Right lobe of liver (tissue), 6 donors: ENCODE data around the gene PLIN5. TPM values are rescaled to one million over a fixed set of nuclear protein-coding genes. Genes with fewer than 3 reads are reported as not detected.
A peak's percentile ranks its signal among the peaks of the same experiment; 100 is the strongest.

ENCODE experiments used
- ATAC-seq, 4 donors: fragments of 200-7000 bp; cut with Tn5 transposase; one replicate each; pipeline ENCODE4 v1.9.1; 2020; ENCODE audit warnings: mild to moderate bottlenecking in 4 of 4, moderate library complexity in 4 of 4
- DNase-seq, 3 donors: peaks; one replicate each; pipeline ENCODE4 v3.0.0-alpha.2; 2020
- H3K27ac ChIP-seq, 3 donors: fragments of 200-600 bp; one replicate each; pipeline ENCODE4 v1.8.0; 2022
- H3K27me3 ChIP-seq, 2 donors: fragments of 200-600 bp; one replicate each; pipeline ENCODE4 v1.8.0; 2022
- H3K36me3 ChIP-seq, 4 donors: fragments of 200-600 bp; sonication (generic) in 1 of 4; one replicate each; pipeline versions ENCODE4 v1.5.1 to v1.8.0; 2017 to 2022; ENCODE audit warnings: control low read depth in 1 of 4
- H3K4me1 ChIP-seq, 4 donors: fragments of 200-600 bp; sonication (generic) in 1 of 4; one replicate each; pipeline versions ENCODE4 v1.5.1 to v1.8.0; 2017 to 2022; ENCODE audit warnings: control low read depth in 1 of 4
- H3K4me3 ChIP-seq, 3 donors: fragments of 200-600 bp; one replicate each; pipeline ENCODE4 v1.8.0; 2022
- H3K9me3 ChIP-seq, 4 donors: fragments of 200-600 bp; sonication (generic) in 1 of 4; one replicate each; pipeline versions ENCODE4 v1.5.1 to v1.8.0; 2017 to 2022; ENCODE audit warnings: control low read depth in 1 of 4
- POLR2A ChIP-seq: fragments of 450-650 bp; IDR thresholded peaks from one replicate; pipeline ENCODE4 v1.6.1; 2017; ENCODE audit warnings: antibody characterized with exemption, mild to moderate bottlenecking
- WGBS: methylation state at CpG from one replicate; pipeline ENCODE4 v1.1.6; 2018; ENCODE audit warnings: low coverage, low lambda C conversion rate; ENCODE audit not compliant: insufficient coverage; ENCODE audit errors: missing lambda C conversion rate; 5-methylcytosine and 5-hydroxymethylcytosine counted together
- intact Hi-C, 2 donors: fragments of 100-400 bp; cut with DNase I; formaldehyde crosslinking; loops; one replicate each; pipeline versions ENCODE4 v1.11.2 to v1.14.1; 2022
- total RNA-seq, 6 experiments: library from RNA; depleted of rRNA in 2 of 6; stranded (reverse); fragments of >200 nt in 2 of 6; fragmentation: NEBNext Ultra II Directional in 3 of 6; extraction: Animal tissue kit (Norgen Biotek cat#: 25700) in 3 of 6; gene quantifications; one replicate each; pipeline versions ENCODE4 v1.1.0 to v1.2.4, GENCODE V29; 2016 to 2023
- TF ChIP-seq, protein P1 (sequence below), 4 donors: fragments of 200-600 bp in 3 of 4; fragments of 450-650 bp in 1 of 4; IDR thresholded peaks; one replicate each; pipeline versions ENCODE4 v1.5.1 to v1.8.0; 2016 to 2022; ENCODE audit warnings: antibody characterized with exemption in 4 of 4, mild to moderate bottlenecking in 2 of 4
- donor health status: DM: no; HTN: yes; CAD: no.
- donor health status: DM: no; HTN: no; CAD: no.
- donor health status: DM: no; HTN: no; CAD: no.
- donor health status: DM: no; HTN: yes; CAD: no.
- donor health status: DM: no; HTN: yes; CAD: no.

The PLIN5 gene
- total RNA-seq, 6 experiments from 2014 or later: 35.0 to 149 (median 117) TPM

GRCh38 chr19:4552525-4552819, 17.4 kb upstream of the PLIN5 start:
- DNase-seq: no peak
- H3K27ac ChIP-seq: no peak overlapping the region
- TF ChIP-seq POLR2A: no peak
- intact Hi-C loops: no loop called here
- H3K4me3 ChIP-seq: no peak overlapping the region
- peaks cover 0 to 4% (median 2%) of the 10 kb centered on the region in 4 donors for H3K4me1 ChIP-seq
- no peaks in the 10 kb centered on the region for H3K27me3 ChIP-seq
- no peak for ATAC-seq
- H3K36me3 ChIP-seq: no peaks in the 10 kb centered on the region
- 60% methylated on average over 1 of the region's 18 CpGs for WGBS
- H3K9me3 ChIP-seq: no peaks in the 10 kb centered on the region

- no peak for TF ChIP-seq POLR2A
- TF ChIP-seq, protein P1, sequence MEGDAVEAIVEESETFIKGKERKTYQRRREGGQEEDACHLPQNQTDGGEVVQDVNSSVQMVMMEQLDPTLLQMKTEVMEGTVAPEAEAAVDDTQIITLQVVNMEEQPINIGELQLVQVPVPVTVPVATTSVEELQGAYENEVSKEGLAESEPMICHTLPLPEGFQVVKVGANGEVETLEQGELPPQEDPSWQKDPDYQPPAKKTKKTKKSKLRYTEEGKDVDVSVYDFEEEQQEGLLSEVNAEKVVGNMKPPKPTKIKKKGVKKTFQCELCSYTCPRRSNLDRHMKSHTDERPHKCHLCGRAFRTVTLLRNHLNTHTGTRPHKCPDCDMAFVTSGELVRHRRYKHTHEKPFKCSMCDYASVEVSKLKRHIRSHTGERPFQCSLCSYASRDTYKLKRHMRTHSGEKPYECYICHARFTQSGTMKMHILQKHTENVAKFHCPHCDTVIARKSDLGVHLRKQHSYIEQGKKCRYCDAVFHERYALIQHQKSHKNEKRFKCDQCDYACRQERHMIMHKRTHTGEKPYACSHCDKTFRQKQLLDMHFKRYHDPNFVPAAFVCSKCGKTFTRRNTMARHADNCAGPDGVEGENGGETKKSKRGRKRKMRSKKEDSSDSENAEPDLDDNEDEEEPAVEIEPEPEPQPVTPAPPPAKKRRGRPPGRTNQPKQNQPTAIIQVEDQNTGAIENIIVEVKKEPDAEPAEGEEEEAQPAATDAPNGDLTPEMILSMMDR (IDR thresholded peaks at IDR 0.05): no peak
- ATAC-seq (no peak), DNase-seq (no peak)
- intact Hi-C loops: no loop called here
- Histone ChIP-seq H3K4me1 (peaks cover 0 to 18% (median 6%) of the 10 kb centered on the region in 4 donors), H3K4me3 (no peak overlapping the region), H3K9me3 (no peaks in the 10 kb centered on the region), H3K36me3 (no peaks in the 10 kb centered on the region), H3K27me3 (no peaks in the 10 kb centered on the region), H3K27ac (no peak overlapping the region)
- 90% methylated on average over 12 of the region's 26 CpGs for WGBS
Observed at GRCh38 chr19:4550479-4551050, 15.5 kb upstream of the PLIN5 start.

DNA sequence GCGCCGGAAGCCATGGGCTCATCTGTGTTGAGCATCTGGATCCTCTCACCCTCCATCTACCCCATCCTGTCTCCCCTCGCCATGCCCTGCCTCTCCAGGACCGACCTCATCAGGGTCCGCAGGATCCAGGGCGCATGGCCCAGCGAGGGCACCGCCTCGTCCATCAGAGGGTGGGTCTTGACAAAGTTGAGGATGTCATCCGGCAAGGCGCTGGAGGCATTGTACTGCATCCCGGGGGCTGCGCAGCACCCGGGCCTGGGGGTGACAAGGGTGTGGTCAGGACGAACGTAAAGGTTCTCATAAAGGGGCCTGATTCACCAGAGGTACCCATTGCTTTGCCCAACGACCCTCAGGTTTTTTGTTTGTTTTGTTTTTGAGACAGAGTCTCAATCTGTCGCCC, 15.0 kb upstream of the PLIN5 start:
- DNase-seq: no peak
- intact Hi-C loops: no loop called here

DNA sequence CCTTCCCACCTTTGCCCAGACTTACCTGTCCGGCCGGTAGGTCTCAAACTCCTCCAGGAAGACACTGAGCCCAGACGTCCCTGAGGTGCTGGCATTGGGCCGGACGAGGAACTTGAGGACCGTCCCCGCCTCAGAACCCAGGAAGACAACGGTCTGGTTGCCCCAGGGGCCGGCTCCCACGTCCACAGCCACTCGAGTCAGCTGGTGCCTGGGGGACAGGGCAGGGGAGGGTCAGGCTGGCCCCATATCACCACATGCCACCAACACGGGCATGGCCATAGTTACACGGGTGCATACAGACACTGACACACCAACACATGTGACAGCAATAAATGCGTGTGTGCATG, 13.2 kb upstream of the PLIN5 start:
- DNase-seq (peak in 1 of 3 donors; percentile 48), ATAC-seq (no peak)
- Histone ChIP-seq H3K27me3 (no peaks in the 10 kb centered on the region), H3K36me3 (no peaks in the 10 kb centered on the region), H3K9me3 (no peaks in the 10 kb centered on the region), H3K4me1 (peaks cover 0 to 21% (median 6%) of the 10 kb centered on the region in 4 donors), H3K4me3 (no peak overlapping the region), H3K27ac (no peak overlapping the region)
- WGBS: 80% methylated on average over 8 of the region's 14 CpGs
- intact Hi-C loops: no loop called here
- no peak for TF ChIP-seq POLR2A
- TF ChIP-seq, protein P1 (IDR thresholded peaks at IDR 0.05): no peak

More for the DNA sequence above, 15.0 kb upstream of the PLIN5 start:
- no peak for ATAC-seq
- WGBS: 85% methylated on average over 14 of the region's 18 CpGs
- Histone ChIP-seq H3K4me3 (no peak overlapping the region), H3K9me3 (no peaks in the 10 kb centered on the region), H3K27me3 (no peaks in the 10 kb centered on the region), H3K4me1 (peaks cover 0 to 18% (median 6%) of the 10 kb centered on the region in 4 donors), H3K27ac (no peak overlapping the region), H3K36me3 (no peaks in the 10 kb centered on the region)
- no peak for TF ChIP-seq POLR2A
- TF ChIP-seq, protein P1 (IDR thresholded peaks at IDR 0.05): no peak

DNA sequence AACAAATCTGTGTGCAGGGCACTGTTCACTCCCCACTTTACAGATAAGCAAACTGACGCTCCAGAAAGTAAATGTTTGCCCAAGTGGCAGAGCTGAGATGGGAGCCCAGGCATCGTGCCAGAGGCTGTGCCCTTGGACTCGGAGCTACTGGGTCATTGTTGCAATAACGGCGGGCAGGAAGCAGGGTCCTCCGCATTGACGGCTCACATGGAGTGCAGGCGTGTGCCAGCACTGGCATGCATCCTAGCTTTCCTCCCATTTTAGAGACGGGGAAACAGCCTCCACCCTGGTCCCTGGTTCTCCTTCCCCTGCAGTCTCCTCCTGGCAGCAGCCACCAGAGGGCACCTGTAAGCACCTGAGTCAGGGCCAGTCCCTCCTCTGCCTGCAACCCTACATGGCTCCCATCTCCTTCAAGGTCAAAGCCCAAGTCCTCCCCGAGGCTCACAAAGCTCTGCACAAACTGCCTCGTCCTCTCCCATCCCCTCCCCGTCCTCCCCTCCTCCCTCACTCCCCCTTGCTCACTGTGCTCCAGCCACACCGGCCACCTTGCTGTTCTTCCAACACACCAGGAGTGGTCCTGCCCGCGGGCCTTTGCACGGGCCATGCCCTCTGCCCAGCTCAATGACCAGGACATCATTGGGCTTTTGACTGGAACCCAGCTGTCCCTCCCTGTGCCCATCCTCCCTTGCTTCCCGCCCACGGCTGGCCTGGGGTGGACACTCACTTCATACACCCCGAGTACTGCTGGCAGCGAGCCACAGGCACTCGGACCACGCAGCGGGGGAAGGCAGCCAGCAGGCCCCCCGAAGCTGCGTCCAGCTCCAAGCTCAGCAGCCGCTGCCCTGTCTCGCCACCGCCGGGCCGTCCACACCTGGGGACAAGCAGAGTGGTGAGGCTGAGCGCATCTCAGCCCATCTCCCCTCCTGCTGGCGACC, 12.5 kb upstream of the PLIN5 start:
- Histone ChIP-seq H3K27me3 (no peaks in the 10 kb centered on the region), H3K4me1 (peaks cover 0 to 21% (median 6%) of the 10 kb centered on the region in 4 donors), H3K27ac (peak overlapping the region in 1 of 3 donors; percentile 63), H3K36me3 (no peaks in the 10 kb centered on the region), H3K9me3 (no peaks in the 10 kb centered on the region), H3K4me3 (peak overlapping the region in 1 of 3 donors; percentile 12)
- TF ChIP-seq, protein P1 (IDR thresholded peaks at IDR 0.05): peak; percentile 51 to 62 (median 54)
- no peak for TF ChIP-seq POLR2A
- intact Hi-C loops: no loop called here
- ATAC-seq: peak; percentile 80 to 90 (median 87)
- 67% methylated on average over 19 of the region's 32 CpGs for whole genome bisulfite sequencing
- DNase-seq: peak; percentile 89 to 93 (median 92)
